T-cell (primary cell): ENCODE results near the gene GPS2. TPM values are rescaled to one million over a fixed set of nuclear protein-coding genes. Genes with fewer than 3 reads are reported as not detected.

Experiments
- ATAC-seq, 4 experiments: fragments of 200-7000 bp in 3 of 4; fragments of 150-1000 bp in 1 of 4; cut with Tn5 transposase; replicated peaks in 1 of 4; 1 replicate in 3 of 4; 2 replicates in 1 of 4; pipeline ENCODE4 v1.10.0; 2021; ENCODE audit warnings: moderate library complexity in 3 of 4, mild to moderate bottlenecking in 2 of 4, moderate number of reproducible peaks in 1 of 4
- CTCF ChIA-PET, 2 donors: fragments of 300-600 bp; sonication (Branson Sonifier 250); formaldehyde crosslinking; loops; one replicate each; lab custom pipeline; 2022; ENCODE audit warnings: antibody characterized with exemption in 2 of 2; lab: Charles Lee
- POLR2A ChIA-PET, 2 donors: fragments of 300-600 bp; sonication (Branson Sonifier 250); formaldehyde crosslinking; loops; one replicate each; lab custom pipeline; 2022; ENCODE audit warnings: antibody characterized with exemption in 2 of 2; lab: Charles Lee
- DNase-seq, 35 experiments: peaks; one replicate each; pipeline versions ENCODE4 v3.0.0 to v3.0.0-alpha.2; 2013 to 2023
- H3K27ac ChIP-seq: one replicate; pipeline ENCODE4 v1.5.1; 2013; ENCODE audit warnings: low read length
- H3K27me3 ChIP-seq, 2 experiments: replicated peaks in 1 of 2; 1 replicate in 1 of 2; 2 replicates in 1 of 2; pipeline versions ENCODE4 v1.6.1 to v1.7.0; 2013; ENCODE audit warnings: low read length in 1 of 2, mixed read lengths in 1 of 2; ENCODE audit not compliant: control insufficient read depth in 2 of 2, insufficient read depth in 2 of 2; ENCODE audit errors: extremely low read depth in 1 of 2
- H3K36me3 ChIP-seq, 2 donors: 1 replicate in 1 of 2; 2 replicates in 1 of 2; pipeline versions ENCODE4 v1.6.1 to v1.7.0; 2013; ENCODE audit warnings: low read length in 1 of 2; ENCODE audit not compliant: control insufficient read depth in 2 of 2, insufficient read depth in 1 of 2; ENCODE audit errors: extremely low read depth in 1 of 2
- H3K4me1 ChIP-seq, 2 experiments: 1 replicate in 1 of 2; 2 replicates in 1 of 2; pipeline versions ENCODE4 v1.6.1 to v1.7.0; 2013; ENCODE audit warnings: low read length in 2 of 2, mixed read lengths in 1 of 2; ENCODE audit not compliant: insufficient read depth in 2 of 2, control insufficient read depth in 1 of 2; ENCODE audit errors: extremely low read depth in 1 of 2
- H3K4me3 ChIP-seq, 2 donors: 1 replicate in 1 of 2; 2 replicates in 1 of 2; pipeline versions ENCODE4 v1.5.1 to v1.7.0; 2013; ENCODE audit warnings: mild to moderate bottlenecking in 2 of 2, low read length in 1 of 2, moderate library complexity in 1 of 2; ENCODE audit not compliant: control insufficient read depth in 1 of 2; ENCODE audit errors: extremely low read depth in 1 of 2
- H3K9me3 ChIP-seq: 2 replicates; pipeline ENCODE4 v1.7.0; 2013
- H3K27ac Mint-ChIP-seq, 2 donors: one replicate each; pipeline ENCODE4 v1.8.0; 2020 to 2021; ENCODE audit warnings: mild to moderate bottlenecking in 2 of 2, mixed read lengths in 2 of 2
- H3K27me3 Mint-ChIP-seq, 2 donors: one replicate each; pipeline ENCODE4 v1.8.0; 2021 to 2022; ENCODE audit warnings: mixed read lengths in 2 of 2
- H3K36me3 Mint-ChIP-seq: one replicate; pipeline ENCODE4 v1.8.0; 2021; ENCODE audit warnings: mixed read lengths
- H3K4me1 Mint-ChIP-seq, 3 donors: one replicate each; pipeline ENCODE4 v1.8.0; 2020 to 2022; ENCODE audit warnings: mixed read lengths in 3 of 3, mild to moderate bottlenecking in 1 of 3
- H3K4me3 Mint-ChIP-seq, 3 donors: one replicate each; pipeline ENCODE4 v1.8.0; 2020 to 2022; ENCODE audit warnings: mild to moderate bottlenecking in 3 of 3, mixed read lengths in 3 of 3, moderate library complexity in 3 of 3
- H3K9me3 Mint-ChIP-seq, 3 donors: one replicate each; pipeline ENCODE4 v1.8.0; 2020 to 2022; ENCODE audit warnings: mixed read lengths in 3 of 3
- WGBS: methylation state at CpG from one replicate; pipeline ENCODE4 v1.1.5; 2013; ENCODE audit warnings: missing lambda C conversion rate; ENCODE audit not compliant: insufficient coverage; 5-methylcytosine and 5-hydroxymethylcytosine counted together
- total RNA-seq, 35 experiments: library from RNA in 6 of 35; stranded (reverse) in 6 of 35; fragments of 120-200 nt in 1 of 35; gene quantifications; one replicate each; pipeline versions ENCODE4 v1.2.1 to v1.2.4 and lab custom pipeline; 2013 to 2026

The GPS2 gene
- total RNA-seq, 5 donors from 2014 or later (not counting 1 experiment from before 2014, with no cell fraction given), result 114 to 129 (median 125) TPM

DNA sequence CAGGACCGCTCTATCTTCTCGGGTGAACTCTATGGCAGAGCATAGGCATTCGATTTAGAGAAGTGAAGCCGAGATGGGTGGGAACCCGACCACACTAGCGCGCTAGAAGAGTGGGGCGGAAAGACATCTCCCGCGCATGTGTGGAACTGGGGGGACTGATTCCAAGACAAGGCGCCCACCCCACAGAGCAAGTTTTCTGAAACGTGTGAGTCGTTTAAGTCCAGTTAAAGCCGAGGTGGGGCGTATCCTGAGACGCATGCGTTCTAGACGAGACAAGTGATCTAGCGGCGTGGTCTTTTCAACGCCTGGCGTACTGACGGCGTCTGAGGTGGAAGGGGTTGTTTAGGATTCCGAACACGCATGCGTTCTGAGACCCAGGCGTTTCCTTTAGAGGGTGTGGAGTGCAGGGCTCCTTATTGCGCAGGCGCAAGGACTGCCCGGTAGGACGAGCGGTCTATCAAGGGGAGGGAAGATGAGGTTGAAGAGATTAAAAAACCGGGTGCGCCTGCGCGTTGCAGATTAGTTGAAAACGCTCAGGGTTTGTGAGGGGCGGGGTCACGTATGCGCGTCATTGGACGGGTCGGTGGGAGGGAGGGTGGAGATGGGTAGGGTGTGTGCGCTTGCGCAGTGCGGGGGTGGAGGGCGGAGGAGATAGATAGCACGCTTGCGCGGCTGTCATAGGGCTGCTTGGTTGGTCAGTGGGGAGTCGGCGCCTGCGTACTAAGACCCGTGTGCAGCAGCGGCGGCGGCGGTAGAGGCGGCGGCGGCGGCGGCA lies 8.1 kb downstream of the GPS2 start, which contains the start of gene EIF5A:
TSS of gene EIF5A (plus strand) at position 718 of the 775 bp plus-strand sequence. CDS start 2,008 bp downstream, outside the sequence.
- under 1% methylated on average over 62 of the region's 64 CpGs for WGBS
- Histone ChIP-seq H3K27me3 (peaks cover 0 to 2% of the 10 kb centered on the region in 2 experiments), H3K36me3 (peaks cover 7 to 29% of the 10 kb centered on the region in 2 donors), H3K4me3 (peak within 1 kb of the TSS; percentile 76 to 99), H3K9me3 (no peaks in the 10 kb centered on the region), H3K4me1 (peaks cover 13 to 48% of the 10 kb centered on the region in 2 experiments), H3K27ac (peak within 1 kb of the TSS; percentile 98)
- ATAC-seq (peak; percentile 75 to 83 (median 80)), DNase-seq (peak; percentile 99 to 100 (median 100))
- CTCF ChIA-PET, result no interaction called here
- Mint-ChIP-seq H3K9me3 (no peaks in the 10 kb centered on the region), H3K4me3 (peak within 1 kb of the TSS; percentile 80 to 96 (median 93)), H3K4me1 (peaks cover 33 to 39% (median 37%) of the 10 kb centered on the region in 3 donors), H3K36me3 (peaks cover 33% of the 10 kb centered on the region), H3K27me3 (no peaks in the 10 kb centered on the region), H3K27ac (peak within 1 kb of the TSS; percentile 98 to 99)
- POLR2A ChIA-PET, result no interaction called here

DNA sequence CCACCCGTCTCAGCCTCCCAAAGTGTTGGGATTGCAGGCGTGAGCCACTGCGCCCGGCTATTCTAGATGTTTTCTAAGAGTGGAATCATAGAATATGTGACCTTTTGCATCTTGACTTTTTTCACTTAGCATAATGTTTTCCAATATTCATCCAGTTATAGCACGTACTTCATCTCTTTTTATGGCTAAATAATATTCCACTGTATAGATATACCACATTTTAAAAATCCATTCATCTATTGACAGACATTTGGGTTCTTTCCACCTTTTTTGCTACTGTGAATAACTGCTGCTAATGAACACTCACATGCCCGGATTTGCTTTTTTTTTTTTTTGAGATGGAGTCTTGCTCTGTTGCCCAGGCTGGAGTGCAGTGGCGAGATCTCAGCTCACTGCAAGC lies 11.0 kb downstream of the GPS2 start:
- Histone ChIP-seq H3K36me3 (peaks cover 0 to under 1% of the 10 kb centered on the region in 2 donors), H3K9me3 (no peaks in the 10 kb centered on the region), H3K4me3 (no peak overlapping the region), H3K27ac (no peak overlapping the region), H3K4me1 (peaks cover 4 to 21% of the 10 kb centered on the region in 2 experiments), H3K27me3 (peaks cover 0 to 2% of the 10 kb centered on the region in 2 experiments)
- H3K4me1 Mint-ChIP-seq, result peaks cover 3 to 11% (median 10%) of the 10 kb centered on the region in 3 donors
- ATAC-seq (no peak), DNase-seq (no peak)
- no peaks in the 10 kb centered on the region for H3K9me3 Mint-ChIP-seq
- no peaks in the 10 kb centered on the region for H3K27me3 Mint-ChIP-seq
- ChIA-PET CTCF (interaction anchor here (0.6 to 1.1 kb wide), 5 partner anchors 11 to 297 kb away, joined by 3 to 4 read pairs (median 3); partner anchors contain the start of genes SLC2A4 (in 1 of the 2) and TMEM102 (in 1 of the 2)), POLR2A (no interaction called here)
- peaks cover 6% of the 10 kb centered on the region for H3K36me3 Mint-ChIP-seq
- H3K4me3 Mint-ChIP-seq, result no peak overlapping the region
- 100% methylated on average over 1 of the region's 7 CpGs for WGBS
- no peak overlapping the region for H3K27ac Mint-ChIP-seq

DNA sequence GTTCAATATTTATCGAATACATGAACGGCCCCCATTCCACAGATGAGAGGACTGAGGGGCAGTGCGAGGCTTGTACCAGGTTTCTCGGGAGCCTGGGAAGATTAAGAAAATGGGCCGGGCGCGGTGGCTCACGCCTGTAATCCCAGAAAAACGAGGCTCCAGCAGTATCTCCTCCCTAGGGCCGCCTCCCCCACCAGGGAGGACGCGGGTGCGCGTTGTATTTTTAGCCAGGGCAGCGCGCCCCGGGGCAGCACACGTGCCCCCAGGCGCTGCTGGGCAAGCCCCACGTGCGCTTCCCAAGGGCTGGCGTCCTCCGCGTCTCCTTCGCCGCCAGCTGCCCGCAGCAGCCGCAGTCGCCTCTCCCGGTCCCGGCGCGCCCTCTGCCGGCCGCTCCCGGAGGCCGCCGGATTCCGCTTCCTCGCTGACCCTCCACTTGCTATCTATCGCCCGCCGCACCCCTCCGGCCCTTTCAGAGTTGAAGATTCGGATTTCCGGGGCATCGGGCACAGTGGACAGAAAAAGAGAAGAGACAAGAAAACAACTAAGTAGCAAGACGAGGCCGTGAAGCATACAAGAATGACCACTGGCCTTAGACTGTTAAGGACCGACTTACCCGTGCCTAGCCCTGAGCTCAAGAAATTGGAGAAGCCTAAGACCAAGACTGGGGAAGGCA lies 18.8 kb downstream of the GPS2 start:
- Mint-ChIP-seq H3K4me1 (peaks cover 19 to 25% (median 21%) of the 10 kb centered on the region in 3 donors), H3K36me3 (no peaks in the 10 kb centered on the region), H3K27ac (peak overlapping the region in 1 of 2 donors; percentile 28), H3K4me3 (peak overlapping the region in 2 of 3 donors; percentile 51 to 89), H3K9me3 (no peaks in the 10 kb centered on the region), H3K27me3 (peaks cover 0 to 27% of the 10 kb centered on the region in 2 donors)
- Histone ChIP-seq H3K4me3 (no peak overlapping the region), H3K9me3 (no peaks in the 10 kb centered on the region), H3K27me3 (peaks cover 6 to 54% of the 10 kb centered on the region in 2 experiments), H3K4me1 (peaks cover 0 to 32% of the 10 kb centered on the region in 2 experiments), H3K36me3 (no peaks in the 10 kb centered on the region), H3K27ac (no peak overlapping the region)
- POLR2A ChIA-PET, result no interaction called here
- 8% methylated on average over 51 of the region's 51 CpGs for WGBS
- DNase-seq (peak in 23 of 35 experiments; percentile 24 to 83 (median 46)), ATAC-seq (peak; percentile 24 to 44 (median 38))
- CTCF ChIA-PET, result interaction anchor here (0.6 to 2.5 kb wide), 6 partner anchors 16 to 250 kb away, joined by 3 to 9 read pairs (median 4); no protein-coding TSS in a partner anchor

DNA sequence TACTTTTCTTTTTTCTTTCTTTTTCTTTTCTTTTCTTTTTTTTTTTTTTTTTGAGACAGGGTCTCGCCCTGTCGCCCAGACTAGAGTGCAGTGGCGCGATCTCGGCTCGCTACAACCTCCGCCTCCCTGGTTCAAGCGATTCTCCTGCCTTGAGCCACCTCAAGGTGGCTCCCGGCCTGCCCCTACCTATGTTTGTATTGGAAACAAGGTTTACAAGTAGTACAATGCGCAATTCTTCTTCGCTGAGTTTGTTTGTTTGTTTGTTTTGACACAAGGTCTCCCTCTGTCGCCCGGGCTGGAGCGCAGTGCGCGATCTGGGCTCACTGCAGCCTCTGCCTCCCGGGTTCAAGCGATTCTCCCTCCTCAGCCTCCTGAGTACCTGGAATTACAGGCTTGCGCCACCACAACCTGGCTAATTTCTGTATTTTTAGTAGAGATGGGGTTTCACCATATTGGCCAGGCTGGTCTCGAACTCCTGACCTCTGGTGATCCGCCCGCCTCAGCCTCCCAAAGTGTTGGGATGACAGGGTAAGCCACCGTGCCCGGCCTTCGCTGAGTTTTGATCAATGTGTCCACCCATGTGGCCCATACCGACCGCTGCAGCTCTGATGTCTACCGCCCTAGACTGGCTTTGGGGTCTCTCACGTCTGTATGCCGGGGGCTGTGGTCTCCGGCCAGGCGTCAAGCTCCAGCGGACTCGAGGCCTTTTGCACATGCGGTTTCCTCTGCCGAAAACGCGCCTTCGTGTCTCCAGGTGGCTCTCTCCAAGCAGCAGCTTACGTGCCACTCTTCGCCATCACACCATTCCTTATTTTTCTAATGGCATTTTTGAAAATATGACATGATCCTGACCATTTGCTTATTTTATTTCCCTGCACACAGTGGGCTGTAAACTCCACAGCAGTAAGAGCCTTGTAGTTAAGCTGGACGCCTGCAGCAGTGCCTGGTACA lies 19.7 kb downstream of the GPS2 start:
- DNase-seq (no peak), ATAC-seq (peak in 1 of 4 experiments; percentile 11)
- WGBS, result 75% methylated on average over 23 of the region's 42 CpGs
- Mint-ChIP-seq H3K27me3 (peaks cover 0 to 32% of the 10 kb centered on the region in 2 donors), H3K27ac (peak overlapping the region in 1 of 2 donors; percentile 61), H3K36me3 (no peaks in the 10 kb centered on the region), H3K4me3 (peak overlapping the region; percentile 69 to 89 (median 70)), H3K4me1 (peaks cover 19 to 25% (median 21%) of the 10 kb centered on the region in 3 donors), H3K9me3 (no peaks in the 10 kb centered on the region)
- no peaks in the 10 kb centered on the region for H3K36me3 ChIP-seq
- ChIA-PET CTCF (interaction anchor here in 1 of 2 donors (1.4 to 2.5 kb wide), 3 partner anchors 15 to 250 kb away, joined by 3 to 9 read pairs (median 4); no protein-coding TSS in a partner anchor), POLR2A (no interaction called here)
- H3K4me1 ChIP-seq, result peaks cover 0 to 32% of the 10 kb centered on the region in 2 experiments
- H3K27ac ChIP-seq, result no peak overlapping the region
- H3K9me3 ChIP-seq, result no peaks in the 10 kb centered on the region
- H3K27me3 ChIP-seq, result peaks cover 6 to 60% of the 10 kb centered on the region in 2 experiments
- H3K4me3 ChIP-seq, result peak overlapping the region; percentile 38 to 41

DNA sequence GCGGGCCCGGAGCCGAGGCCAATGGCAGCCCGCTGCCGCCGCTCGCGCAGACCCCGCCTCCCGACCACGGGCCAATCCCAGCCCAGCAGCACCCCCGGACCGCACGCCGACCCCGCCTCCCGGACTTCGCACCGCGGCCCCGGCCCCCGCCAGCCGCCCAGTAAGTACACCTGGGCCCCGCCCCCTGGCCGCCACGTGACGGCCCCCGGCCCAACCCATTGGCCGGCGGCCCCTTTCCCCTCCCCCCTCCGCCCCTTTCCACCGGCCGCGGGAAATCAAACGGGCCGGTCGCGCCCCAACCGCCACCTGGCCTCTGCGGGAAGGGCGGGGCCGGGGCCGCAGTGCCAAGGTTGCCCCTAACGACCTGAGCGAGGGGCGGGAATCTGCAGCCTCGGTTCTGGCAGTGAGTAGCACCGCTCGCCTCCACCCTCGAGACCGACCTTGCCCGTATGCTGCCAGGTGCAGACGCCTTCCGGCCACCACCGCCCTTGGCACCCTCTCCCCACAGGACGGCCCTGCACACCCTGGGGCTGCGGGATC lies 20.5 kb downstream of the GPS2 start, which contains the start of gene YBX2:
TSS of gene YBX2 (minus strand) at position 26 of the 540 bp plus-strand sequence. CDS start 139 bp downstream, outside the sequence.
- POLR2A ChIA-PET, result no interaction called here
- no peak within 1 kb of the TSS for H3K27ac ChIP-seq
- no peaks in the 10 kb centered on the region for H3K36me3 Mint-ChIP-seq
- peak within 1 kb of the TSS in 1 of 2 donors; percentile 61 for H3K27ac Mint-ChIP-seq
- H3K4me3 Mint-ChIP-seq, result peak within 1 kb of the TSS; percentile 69 to 89 (median 70)
- peak; percentile 69 to 82 (median 78) for ATAC-seq
- H3K4me3 ChIP-seq, result peak within 1 kb of the TSS; percentile 38 to 41
- H3K27me3 Mint-ChIP-seq, result peaks cover 0 to 35% of the 10 kb centered on the region in 2 donors
- H3K36me3 ChIP-seq, result no peaks in the 10 kb centered on the region
- H3K4me1 ChIP-seq, result peaks cover 0 to 32% of the 10 kb centered on the region in 2 experiments
- under 1% methylated on average over 48 of the region's 57 CpGs for WGBS
- peak in 33 of 35 experiments; percentile 21 to 82 (median 53) for DNase-seq
- H3K9me3 Mint-ChIP-seq, result no peaks in the 10 kb centered on the region
- CTCF ChIA-PET, result no interaction called here
- H3K27me3 ChIP-seq, result peaks cover 6 to 67% of the 10 kb centered on the region in 2 experiments
- peaks cover 19 to 25% (median 21%) of the 10 kb centered on the region in 3 donors for H3K4me1 Mint-ChIP-seq
- no peaks in the 10 kb centered on the region for H3K9me3 ChIP-seq
